ENCODE measurements around the gene F3.

DNA sequence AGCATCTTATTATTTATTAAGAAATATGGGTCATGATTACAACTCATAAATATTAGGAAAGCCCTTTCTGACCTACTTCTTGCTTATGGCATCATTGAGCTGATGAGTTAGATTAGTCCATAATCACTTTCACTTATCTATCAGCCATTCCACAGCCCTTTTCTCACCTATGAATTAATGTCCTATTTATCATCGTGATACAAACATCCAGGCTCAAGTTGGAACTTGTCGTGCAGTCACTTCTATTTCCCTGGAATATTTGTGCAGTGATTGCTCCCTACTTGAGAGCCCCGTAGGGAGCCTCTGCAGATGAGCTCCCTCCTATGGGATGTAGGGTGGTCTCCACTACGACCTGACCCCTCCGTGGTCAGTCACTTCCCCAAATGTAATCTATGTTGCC is 8.1 kb upstream of the F3 start:
- TF ChIP-seq, protein P1, sequence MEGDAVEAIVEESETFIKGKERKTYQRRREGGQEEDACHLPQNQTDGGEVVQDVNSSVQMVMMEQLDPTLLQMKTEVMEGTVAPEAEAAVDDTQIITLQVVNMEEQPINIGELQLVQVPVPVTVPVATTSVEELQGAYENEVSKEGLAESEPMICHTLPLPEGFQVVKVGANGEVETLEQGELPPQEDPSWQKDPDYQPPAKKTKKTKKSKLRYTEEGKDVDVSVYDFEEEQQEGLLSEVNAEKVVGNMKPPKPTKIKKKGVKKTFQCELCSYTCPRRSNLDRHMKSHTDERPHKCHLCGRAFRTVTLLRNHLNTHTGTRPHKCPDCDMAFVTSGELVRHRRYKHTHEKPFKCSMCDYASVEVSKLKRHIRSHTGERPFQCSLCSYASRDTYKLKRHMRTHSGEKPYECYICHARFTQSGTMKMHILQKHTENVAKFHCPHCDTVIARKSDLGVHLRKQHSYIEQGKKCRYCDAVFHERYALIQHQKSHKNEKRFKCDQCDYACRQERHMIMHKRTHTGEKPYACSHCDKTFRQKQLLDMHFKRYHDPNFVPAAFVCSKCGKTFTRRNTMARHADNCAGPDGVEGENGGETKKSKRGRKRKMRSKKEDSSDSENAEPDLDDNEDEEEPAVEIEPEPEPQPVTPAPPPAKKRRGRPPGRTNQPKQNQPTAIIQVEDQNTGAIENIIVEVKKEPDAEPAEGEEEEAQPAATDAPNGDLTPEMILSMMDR (IDR thresholded peaks at IDR 0.05; ENCODE audit: low read depth, low read length): no peak
- no peak for TF ChIP-seq EZH2phosphoT487 (IDR thresholded peaks at IDR 0.05; ENCODE audit: low read depth)

All from OCI-LY3 (cell line).